Hematopoietic multipotent progenitor cell treated with erythropoietin and hydrocortisone succinate and interleukin-3 and kit ligand, for 15 days (in vitro differentiated cells): Measurements from ENCODE around the gene SAT2.

Experiments
- DNase-seq: peaks from one replicate; pipeline ENCODE4 v3.0.0-alpha.2; 2015; ENCODE audit warnings: low spot score

Gene SAT2

DNA sequence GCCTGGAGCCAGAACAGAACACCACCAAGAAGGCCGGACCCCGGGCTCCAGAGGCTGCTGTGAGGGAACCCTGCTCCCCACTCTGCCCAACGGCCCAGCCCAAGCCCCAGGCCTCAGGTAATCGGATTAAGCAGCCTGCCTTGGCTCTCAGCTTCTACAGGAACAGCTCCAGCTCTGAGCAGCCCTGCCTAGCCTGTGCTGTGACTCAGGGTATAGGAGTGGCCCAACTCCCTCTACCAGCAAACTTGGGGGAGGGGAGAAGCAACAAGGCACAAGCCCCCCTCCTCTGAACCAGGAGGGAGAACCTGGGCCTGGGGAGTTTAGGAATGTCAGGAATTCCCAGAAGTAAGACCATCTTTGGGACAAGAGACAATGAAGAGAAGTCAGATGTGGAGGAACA, 36.9 kb downstream of the SAT2 start:
- no peak for DNase-seq

DNA sequence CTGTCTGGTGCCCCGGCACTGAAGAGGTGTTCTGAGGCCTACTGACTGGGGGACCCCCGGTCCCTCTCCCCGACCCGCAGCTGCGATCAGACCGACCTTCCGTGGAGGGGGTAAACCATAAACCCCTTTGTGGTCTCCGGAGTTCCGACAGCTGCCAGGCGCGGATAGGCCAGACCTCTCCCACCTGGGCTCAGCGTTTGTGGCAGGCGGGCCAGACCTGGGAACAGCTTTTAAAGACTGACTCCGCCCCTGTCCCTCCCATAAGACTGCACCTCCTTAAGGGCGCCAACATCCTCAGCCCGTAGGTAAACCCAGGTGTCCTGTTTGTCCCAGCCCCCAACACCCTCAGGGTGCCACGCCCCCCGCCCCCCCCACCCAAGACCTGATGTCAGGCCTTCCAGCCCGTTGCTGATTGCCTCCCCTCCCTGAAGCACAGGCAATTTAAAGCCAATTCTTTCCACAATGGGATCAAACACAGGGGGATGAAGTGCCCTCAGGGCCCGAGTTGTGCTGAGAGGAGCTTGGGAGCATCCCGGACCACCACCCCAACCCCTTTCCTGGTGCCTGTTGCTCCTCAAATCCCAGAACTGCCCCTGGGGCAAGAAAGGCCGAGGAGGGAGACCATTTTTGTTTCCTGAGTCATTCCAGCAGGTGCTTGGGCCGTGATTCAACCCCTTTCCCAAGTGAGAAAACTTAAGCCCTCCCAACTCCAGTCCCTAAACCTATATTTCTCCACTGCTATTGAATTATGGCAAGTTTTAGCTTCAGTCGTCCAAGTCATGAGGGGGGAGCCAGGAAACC, 37.5 kb downstream of the SAT2 start, which contains the start of gene SOX15:
Gene SOX15 (minus strand): TSS at position 204 of the 801 bp plus-strand sequence. CDS start 418 bp downstream, outside the sequence.
- no peak for DNase-seq

DNA sequence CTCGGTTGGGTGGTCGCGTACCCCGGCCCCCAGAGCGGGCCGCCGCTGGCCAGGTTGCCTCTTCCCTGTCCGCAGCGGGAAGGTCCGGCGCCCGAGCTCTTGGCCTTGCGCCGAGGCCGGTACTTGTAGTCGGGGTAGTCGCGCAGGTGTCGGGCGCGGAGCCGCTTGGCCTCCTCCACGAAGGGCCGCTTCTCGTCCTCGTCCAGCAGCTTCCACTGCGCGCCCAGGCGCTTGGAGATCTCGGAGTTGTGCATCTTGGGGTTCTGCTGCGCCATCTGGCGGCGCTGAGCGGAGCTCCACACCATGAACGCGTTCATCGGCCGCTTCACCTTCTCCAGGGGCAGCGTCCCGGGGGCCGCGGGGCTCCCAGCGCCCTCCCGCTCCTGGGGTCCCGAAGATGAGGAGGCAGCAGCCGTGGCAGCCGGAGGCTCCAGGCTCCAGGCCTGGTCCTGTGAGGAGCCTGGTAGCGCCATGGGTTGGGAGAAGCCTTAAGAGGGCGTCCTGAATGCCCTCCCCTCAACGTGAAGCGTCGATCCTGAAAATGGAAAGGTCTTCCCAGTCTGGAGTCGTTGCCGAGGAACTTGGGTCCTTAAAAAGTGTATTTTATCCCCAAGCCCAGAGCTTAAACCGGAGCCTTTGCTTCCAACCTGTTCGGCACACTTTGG, 38.3 kb downstream of the SAT2 start:
- DNase-seq: peak; percentile 84

DNA sequence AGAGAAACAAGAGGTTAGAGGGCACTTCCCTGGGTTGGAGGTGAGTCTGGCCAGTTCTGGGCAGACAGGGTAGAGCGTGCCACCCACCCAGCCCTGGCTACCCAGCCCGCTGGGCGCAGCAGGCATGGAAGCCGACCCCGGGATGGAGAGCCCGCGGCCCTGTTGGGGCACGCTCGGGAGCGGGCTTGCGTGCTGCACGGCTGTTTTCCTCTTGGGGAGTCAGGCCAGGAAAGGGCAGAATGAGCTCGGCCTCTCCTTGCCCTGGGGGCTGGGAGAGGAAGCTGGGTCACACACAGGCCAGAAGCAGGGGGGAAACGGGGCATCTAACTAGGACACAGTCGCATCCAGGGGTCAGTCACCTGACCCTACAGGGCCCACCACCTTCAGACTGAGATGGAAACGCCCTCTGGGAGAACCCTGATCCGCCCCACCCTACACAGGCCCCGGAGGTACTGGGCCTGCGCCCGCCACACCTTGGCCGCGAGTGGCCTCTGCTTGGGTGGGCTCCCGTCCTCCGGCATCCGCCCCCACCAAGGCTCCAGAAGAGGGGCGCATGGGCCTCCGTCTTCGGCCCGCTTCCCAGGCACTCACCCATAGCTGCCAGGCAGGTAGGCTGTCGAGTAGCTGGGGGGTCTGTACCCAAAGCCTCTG, 38.9 kb downstream of the SAT2 start:
- no peak for DNase-seq

DNA sequence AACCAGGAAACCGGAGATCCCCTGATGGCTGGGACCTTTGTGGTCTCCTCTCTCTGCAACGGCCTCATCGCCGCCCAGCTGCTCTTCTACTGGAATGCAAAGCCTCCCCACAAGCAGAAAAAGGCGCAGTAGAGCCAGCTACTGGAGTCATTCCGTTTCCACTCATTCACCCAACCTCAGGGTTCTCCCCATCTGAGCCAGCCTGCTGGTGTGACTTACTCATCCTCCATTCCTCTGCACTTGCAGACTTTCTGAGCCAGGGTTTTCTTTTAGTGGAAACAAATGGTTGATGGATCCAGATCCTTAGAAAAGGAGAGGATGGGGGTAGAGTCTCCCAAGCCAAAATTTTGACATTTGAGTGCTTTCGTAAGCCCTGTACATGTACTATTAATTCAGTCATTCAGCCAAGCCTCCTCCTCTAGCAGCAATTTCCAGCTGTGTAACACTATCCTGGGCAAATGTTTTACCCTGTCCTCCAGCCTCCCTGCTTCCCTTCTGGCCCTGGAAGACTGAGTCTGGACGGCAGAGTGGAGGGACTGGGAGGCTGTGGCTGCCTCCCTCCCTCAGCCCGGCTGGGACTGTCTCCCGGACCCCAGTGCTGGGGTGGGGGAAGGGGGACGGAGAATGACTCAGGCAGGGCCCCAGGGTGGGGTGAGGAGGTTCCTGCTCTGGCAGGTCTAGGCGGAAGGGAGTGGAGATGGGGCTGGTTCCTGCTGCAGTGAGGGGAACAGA, 40.0 kb downstream of the SAT2 start:
- no peak for DNase-seq

DNA sequence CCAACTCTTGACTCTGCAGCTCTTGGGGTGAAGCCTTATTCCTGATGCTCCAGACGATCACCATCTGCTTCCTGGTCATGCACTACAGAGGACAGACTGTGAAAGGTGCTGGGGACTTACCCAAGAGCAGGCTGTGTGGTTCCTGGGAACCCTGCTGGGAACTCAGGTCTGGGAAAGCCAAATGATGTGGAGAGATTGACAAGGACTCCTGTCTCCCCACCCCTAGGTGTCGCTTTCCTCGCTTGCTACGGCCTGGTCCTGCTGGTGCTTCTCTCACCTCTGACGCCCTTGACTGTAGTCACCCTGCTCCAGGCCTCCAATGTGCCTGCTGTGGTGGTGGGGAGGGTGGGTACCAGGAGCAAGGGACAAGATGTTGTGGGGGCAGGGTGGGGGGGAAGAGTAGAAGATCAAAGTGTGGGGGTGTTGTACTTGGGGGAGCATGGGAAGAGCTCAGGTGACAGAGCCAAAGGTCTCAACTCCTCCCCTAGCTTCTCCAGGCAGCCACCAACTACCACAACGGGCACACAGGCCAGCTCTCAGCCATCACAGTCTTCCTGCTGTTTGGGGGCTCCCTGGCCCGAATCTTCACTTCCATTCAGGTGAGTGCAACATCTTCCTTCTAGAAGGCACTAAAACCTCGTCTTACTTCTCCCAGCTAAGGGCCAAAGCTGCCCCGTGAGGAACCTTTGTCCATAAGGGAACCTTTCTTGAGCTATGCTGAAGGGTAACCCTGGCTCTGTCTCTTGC, 40.8 kb downstream of the SAT2 start:
- DNase-seq: peak; percentile 67

DNA sequence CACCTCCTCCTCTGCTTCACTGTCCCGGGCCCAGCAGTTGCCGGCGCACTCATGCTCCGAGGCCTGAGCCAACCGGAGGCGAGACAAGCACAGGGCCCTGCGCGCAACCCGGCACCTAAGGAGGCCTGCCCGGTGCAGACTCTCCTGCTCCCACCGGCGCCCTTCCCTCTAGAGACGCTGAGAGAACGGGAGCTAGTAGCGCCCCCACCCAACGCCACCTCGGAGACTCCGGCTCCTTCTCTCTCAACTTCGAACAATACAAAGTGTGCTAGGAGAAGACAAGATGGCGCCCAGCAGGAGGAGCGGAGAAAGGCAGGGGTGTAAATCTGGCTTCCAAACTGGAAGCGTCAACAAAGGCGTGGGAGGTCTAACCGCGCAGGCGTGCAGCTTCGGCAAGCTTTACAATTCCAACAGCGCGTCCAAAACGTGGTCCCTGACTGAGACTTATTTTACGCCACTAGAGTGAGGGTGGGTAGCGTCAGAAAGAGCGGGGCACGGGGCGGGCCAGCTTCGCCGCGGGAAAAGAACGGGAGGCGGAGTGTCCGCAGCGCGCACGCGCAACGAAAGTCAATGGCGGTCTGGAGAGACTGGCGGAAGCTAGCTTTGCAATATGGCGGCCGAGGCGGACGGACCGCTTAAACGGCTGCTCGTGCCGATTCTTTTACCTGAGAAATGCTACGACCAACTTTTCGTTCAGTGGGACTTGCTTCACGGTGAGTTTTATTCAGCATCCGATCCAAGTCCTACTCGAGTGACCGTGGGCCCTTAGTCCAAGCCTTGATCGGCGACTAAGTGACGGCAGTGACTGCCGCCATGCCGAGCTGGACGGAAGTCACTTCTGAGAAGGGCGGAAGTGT, 44.1 kb downstream of the SAT2 start, which contains the start of gene MPDU1:
Gene MPDU1 (plus strand): TSS at position 600 of the 857 bp plus-strand sequence. CDS start 11 bp downstream, at position 611.
- DNase-seq: peak; percentile 95

DNA sequence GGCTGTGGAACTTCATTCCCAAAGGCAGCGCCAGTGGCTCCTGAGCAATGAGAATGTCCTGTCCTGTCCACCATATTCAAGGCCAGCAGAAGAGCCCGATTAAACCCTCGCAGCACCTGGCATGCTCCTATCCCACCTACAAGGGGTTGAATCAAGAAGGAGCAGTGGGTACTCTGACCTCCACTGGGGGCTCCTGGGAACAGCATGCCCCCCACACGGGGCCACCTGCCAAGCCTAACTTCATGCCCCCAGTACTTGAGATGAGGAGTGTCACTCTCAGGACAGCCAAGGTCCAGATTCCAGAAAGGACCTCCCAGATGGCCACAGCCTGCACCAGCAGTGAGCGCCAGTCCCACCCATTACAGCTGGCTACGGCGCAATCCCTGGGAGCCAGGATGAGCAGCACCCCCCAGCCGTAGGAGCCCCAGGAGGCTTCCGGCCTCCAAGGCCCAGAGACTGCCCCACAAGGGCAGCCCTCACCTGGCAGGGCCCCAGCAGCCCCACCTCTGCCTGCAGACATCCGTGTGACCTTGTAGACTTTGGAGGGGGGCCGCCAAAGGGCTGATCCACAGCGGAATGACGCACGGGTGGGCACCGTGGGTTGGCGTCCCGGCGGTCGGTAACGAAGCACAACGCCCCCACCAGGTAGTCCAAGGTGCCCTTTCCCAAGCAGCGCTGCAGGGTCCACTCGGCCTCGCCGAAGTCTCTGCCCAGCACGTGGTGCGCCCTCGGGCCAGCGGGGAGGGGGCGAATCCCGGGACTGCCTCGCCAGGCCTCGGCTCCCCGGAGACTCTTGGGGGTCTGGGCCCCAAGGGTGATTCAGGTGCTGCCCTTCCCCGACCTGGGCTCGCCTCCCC, 45.0 kb downstream of the SAT2 start:
- no peak for DNase-seq

DNA sequence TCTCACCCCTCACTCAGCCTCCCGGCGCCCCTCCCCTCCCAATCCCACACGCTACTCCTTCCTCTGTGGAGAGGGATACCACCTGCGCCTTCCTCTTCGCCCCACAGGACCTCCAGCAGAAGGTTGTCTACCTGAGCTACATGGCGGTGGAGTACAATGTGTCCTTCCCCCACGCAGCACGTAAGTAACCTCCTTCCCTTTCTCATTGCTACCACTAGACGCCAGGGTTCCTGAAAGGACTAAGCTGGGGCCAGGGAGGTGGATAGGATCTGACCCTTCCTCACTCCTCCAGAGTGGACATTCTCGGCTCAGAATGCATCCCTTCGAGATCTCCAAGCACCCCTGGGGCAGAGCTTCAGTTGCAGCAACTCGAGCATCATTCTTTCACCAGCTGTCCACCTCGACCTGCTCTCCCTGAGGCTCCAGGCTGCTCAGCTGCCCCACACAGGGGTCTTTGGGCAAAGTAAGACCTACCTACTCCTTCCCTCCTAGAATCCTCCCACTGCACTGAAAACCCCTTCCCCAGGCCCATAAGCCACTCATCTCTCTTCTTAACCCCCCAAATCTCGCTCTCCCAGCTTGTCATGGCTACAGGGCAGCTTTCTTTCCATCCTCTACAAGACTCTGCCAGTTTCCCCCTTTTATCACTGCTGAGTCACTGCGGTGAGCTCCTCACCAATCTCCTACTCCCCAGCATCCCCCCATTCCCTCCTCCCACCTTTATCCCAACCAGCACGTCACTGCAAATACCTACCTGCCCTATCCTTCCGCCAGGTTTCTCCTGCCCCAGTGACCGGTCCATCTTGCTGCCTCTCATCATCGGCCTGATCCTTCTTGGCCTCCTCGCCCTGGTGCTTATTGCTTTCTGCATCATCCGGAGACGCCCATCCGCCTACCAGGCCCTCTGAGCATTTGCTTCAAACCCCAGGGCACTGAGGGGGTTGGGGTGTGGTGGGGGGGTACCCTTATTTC, 46.7 kb downstream of the SAT2 start:
- DNase-seq: peak; percentile 66

DNA sequence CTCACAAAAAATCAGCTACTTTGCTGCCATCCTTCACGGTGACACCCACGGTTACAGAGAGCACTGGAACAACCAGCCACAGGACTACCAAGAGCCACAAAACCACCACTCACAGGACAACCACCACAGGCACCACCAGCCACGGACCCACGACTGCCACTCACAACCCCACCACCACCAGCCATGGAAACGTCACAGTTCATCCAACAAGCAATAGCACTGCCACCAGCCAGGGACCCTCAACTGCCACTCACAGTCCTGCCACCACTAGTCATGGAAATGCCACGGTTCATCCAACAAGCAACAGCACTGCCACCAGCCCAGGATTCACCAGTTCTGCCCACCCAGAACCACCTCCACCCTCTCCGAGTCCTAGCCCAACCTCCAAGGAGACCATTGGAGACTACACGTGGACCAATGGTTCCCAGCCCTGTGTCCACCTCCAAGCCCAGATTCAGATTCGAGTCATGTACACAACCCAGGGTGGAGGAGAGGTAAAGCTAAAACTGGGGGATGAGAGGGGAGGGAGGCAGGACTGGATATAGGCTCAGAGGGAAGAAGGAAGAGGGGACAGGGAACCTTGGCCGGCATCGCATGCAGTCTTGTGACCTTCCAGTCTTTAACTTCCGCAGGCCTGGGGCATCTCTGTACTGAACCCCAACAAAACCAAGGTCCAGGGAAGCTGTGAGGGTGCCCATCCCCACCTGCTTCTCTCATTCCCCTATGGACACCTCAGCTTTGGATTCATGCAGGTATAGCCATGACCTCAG, 47.6 kb downstream of the SAT2 start:
- DNase-seq: no peak

DNA sequence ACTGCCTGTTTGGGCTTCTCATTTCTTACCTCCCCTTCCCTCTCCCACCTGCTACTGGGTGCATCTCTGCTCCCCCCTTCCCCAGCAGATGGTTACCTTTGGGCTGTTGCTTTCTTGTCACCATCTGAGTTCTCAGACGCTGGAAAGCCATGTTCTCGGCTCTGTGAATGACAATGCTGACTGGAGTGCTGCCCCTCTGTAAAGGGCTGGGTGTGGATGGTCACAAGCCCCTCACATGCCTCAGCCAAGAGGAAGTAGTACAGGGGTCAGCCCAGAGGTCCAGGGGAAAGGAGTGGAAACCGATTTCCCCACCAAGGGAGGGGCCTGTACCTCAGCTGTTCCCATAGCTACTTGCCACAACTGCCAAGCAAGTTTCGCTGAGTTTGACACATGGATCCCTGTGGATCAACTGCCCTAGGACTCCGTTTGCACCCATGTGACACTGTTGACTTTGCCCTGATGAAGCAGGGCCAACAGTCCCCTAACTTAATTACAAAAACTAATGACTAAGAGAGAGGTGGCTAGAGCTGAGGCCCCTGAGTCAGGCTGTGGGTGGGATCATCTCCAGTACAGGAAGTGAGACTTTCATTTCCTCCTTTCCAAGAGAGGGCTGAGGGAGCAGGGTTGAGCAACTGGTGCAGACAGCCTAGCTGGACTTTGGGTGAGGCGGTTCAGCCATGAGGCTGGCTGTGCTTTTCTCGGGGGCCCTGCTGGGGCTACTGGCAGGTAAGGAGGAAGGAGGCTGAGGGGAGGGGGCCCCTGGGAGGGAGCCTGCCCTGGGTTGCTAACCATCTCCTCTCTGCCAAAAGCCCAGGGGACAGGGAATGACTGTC, 48.4 kb downstream of the SAT2 start, which contains the start of gene CD68:
Gene CD68 (plus strand): TSS at position 638 of the 833 bp plus-strand sequence. CDS start 40 bp downstream, at position 678.
- DNase-seq: peak; percentile 57

DNA sequence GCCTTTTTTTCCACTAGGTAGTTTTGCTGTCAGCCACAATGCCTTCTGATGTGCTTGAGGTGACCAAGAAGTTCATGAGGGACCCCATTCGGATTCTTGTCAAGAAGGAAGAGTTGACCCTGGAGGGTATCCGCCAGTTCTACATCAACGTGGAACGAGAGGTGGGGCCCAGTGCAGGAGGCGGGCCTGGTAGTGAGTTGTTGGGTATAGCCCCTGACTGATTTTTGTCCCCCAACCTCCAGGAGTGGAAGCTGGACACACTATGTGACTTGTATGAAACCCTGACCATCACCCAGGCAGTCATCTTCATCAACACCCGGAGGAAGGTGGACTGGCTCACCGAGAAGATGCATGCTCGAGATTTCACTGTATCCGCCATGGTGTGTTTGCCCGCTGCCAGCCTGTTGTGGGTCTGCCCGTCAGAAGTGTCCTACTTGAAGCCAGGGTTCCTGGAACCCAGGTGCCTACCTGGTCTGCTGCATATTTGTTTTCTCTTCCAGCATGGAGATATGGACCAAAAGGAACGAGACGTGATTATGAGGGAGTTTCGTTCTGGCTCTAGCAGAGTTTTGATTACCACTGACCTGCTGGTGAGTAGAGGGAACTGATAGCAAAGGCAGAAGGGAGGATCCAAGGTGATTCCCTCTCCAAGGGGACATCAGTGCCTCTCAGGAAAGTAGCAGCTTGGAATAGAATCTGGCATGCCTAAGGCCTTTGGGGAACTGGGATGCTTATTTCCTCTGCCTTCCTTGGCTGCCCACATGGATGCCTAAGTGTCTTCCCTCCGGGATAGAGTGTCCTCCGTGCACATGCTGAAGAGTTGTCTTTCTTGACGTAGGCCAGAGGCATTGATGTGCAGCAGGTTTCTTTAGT, 50.1 kb downstream of the SAT2 start:
- no peak for DNase-seq

DNA sequence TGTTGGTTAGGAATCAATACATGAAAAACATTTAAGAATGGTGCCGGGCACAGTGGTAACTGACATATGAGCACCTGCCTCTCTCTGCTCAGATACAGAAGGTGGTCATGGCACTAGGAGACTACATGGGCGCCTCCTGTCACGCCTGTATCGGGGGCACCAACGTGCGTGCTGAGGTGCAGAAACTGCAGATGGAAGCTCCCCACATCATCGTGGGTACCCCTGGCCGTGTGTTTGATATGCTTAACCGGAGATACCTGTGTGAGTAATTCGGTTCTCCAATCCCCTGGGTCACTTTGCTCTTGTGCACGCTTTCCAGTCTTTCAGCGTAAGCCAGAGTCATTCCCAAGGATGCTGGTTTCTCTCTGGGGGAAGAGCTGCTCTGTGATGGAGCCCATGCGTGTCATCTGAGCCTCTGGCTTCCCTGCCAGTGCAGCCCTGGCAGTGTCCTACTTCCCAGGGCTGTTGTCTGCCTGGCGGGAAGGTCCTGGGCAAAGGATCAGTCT, 51.1 kb downstream of the SAT2 start:
- DNase-seq: no peak
